ENCODE results near the gene TIMMDC1.
A peak's percentile ranks its signal among the peaks of the same experiment; 100 is the strongest.

TIMMDC1 gene

GRCh38 chr3:119463171-119464169 lies 34.9 kb upstream of the TIMMDC1 start, which contains the start of gene TMEM39A:
TMEM39A (minus strand) TSS chr3:119463615; CDS start chr3:119462074, 1,541 bp downstream.
- no peaks in the 10 kb centered on the region for H3K4me1 ChIP-seq
- H3K36me3 ChIP-seq (ENCODE audit: control insufficient read depth, insufficient read depth, low read length), result no peaks in the 10 kb centered on the region
- peaks cover 10% of the 10 kb centered on the region for H3K79me2 ChIP-seq
- peak within 1 kb of the TSS; percentile 86 for H3K27ac ChIP-seq
- H3K27me3 ChIP-seq (ENCODE audit: control insufficient read depth, insufficient read depth, low read length), result no peaks in the 10 kb centered on the region
- H3K4me2 ChIP-seq (ENCODE audit: low read length), result peak within 1 kb of the TSS; percentile 88
- peak; percentile 18 for TF ChIP-seq CTCF (IDR thresholded peaks at IDR 0.05)
- peak within 1 kb of the TSS; percentile 84 for H3K4me3 ChIP-seq (ENCODE audit: low read depth, low read length)
- H3K9ac ChIP-seq, result peak within 1 kb of the TSS; percentile 89
- no peaks in the 10 kb centered on the region for H3K9me3 ChIP-seq (ENCODE audit: control insufficient read depth, low read length)
- peak within 1 kb of the TSS; percentile 99 for H2AFZ ChIP-seq

DNA sequence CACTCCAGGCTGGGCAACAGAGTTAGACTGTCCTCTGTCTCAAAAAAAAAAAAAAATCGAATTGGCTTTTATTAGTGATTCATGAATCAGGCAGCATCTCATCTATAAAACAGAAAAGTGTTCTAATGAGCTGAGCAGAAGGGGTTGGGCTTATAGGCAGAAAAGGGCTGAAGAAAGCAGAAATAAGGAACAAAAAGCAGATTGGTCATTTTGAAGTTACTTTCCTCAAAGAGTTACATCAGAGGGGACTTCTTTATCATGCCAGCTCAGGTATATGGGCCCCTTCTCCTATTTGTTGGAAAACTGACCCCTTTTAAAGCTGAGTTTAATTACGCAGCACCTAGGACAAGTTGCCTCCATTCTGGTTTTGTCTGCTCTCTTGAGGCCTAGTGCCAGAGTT lies 30.3 kb upstream of the TIMMDC1 start:
- no peaks in the 10 kb centered on the region for H3K27me3 ChIP-seq (ENCODE audit: control insufficient read depth, insufficient read depth, low read length)
- TF ChIP-seq CTCF (IDR thresholded peaks at IDR 0.05), result no peak
- peak overlapping the region; percentile 91 for H3K4me3 ChIP-seq (ENCODE audit: low read depth, low read length)
- H3K79me2 ChIP-seq, result peaks cover 4% of the 10 kb centered on the region
- H3K27ac ChIP-seq, result no peak overlapping the region
- peak overlapping the region; percentile 98 for H2AFZ ChIP-seq
- H3K36me3 ChIP-seq (ENCODE audit: control insufficient read depth, insufficient read depth, low read length), result no peaks in the 10 kb centered on the region
- H3K4me1 ChIP-seq, result no peaks in the 10 kb centered on the region
- H3K9me3 ChIP-seq (ENCODE audit: control insufficient read depth, low read length), result no peaks in the 10 kb centered on the region
- no peak overlapping the region for H3K9ac ChIP-seq
- H3K4me2 ChIP-seq (ENCODE audit: low read length), result peak overlapping the region; percentile 88

DNA sequence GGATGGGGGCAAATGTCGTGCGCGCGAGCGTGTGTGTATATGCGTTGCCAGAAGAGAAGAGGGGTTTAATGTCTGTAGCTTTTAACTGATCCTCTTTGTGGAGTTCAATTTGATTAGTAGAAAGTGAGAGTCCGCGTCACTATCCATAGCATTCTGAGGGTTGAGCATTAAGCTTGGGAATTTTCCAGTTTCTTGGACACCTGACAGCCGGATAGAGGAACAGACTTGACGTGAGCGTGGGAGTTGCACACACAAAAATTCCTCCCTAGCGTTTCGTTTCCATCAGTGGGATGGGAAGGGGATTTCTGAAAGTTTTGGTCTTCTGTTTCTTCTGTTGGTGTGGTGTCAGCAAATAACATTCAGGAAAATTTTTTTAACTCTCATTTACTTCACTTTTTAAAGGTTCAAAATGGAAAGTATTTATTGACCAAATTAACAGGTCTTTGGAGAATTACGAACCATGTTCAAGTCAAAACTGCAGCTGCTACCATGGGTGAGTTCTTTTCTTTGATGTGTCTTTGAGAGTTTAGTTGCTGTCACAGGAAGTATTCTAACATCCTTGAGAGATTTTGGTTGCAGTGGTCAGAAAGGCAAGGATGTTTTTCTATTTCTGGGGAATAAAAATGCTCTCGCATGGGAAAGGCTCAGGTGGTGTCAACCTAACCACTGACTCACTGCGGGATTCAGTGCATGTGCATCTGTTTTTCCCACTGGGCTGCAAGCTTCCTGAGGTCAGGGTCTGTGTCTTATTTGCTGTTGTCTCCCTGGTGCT lies 28.7 kb upstream of the TIMMDC1 start:
- Histone ChIP-seq H3K9me3 (ENCODE audit: control insufficient read depth, low read length) (no peaks in the 10 kb centered on the region), H3K27ac (no peak overlapping the region), H3K4me3 (ENCODE audit: low read depth, low read length) (peak overlapping the region; percentile 91), H3K79me2 (no peaks in the 10 kb centered on the region), H3K4me2 (ENCODE audit: low read length) (peak overlapping the region; percentile 88), H2AFZ (peak overlapping the region; percentile 98), H3K27me3 (ENCODE audit: control insufficient read depth, insufficient read depth, low read length) (no peaks in the 10 kb centered on the region), H3K9ac (no peak overlapping the region), H3K4me1 (no peaks in the 10 kb centered on the region), H3K36me3 (ENCODE audit: control insufficient read depth, insufficient read depth, low read length) (no peaks in the 10 kb centered on the region)
- TF ChIP-seq CTCF (IDR thresholded peaks at IDR 0.05), result no peak

DNA sequence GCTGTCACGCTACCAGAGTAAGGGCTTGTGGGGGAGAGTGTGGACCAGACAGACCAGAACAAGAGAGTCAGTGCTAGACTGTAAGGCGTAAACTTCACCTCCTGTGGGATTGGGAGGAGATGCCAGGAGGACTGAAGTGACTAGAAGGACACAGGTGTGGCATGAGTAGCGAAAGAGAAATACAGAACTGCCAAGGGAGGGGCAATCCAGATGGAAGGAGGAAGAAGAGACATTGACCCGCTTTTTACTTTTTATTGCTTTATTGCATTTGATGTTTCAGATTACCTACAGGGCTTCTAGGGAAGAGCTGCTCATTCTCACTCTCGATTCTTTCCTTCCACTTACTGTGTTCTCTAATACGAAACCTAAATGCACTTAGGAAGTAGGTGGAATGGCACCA lies 27.5 kb upstream of the TIMMDC1 start:
- TF ChIP-seq CTCF (IDR thresholded peaks at IDR 0.05), result no peak
- H3K27ac ChIP-seq, result no peak overlapping the region
- H3K4me2 ChIP-seq (ENCODE audit: low read length), result no peak overlapping the region
- H3K9me3 ChIP-seq (ENCODE audit: control insufficient read depth, low read length), result no peaks in the 10 kb centered on the region
- H3K4me1 ChIP-seq, result no peaks in the 10 kb centered on the region
- no peak overlapping the region for H3K9ac ChIP-seq
- H3K79me2 ChIP-seq, result no peaks in the 10 kb centered on the region
- no peaks in the 10 kb centered on the region for H3K36me3 ChIP-seq (ENCODE audit: control insufficient read depth, insufficient read depth, low read length)
- H3K27me3 ChIP-seq (ENCODE audit: control insufficient read depth, insufficient read depth, low read length), result no peaks in the 10 kb centered on the region
- H2AFZ ChIP-seq, result no peak overlapping the region
- no peak overlapping the region for H3K4me3 ChIP-seq (ENCODE audit: low read depth, low read length)
